IPS-11a (cell line): ENCODE results near the gene CPXM1.
"Not testable (repeated sequence)": the region's sequence is repeated elsewhere in the genome, so short reads cannot be mapped to it uniquely, and the experiment has no call there.

Source experiments
- H3K4me3 ChIP-seq: one replicate; pipeline ENCODE4 v1.5.1; 2013; ENCODE audit warnings: low read depth, low read length, control low read depth

Gene CPXM1

DNA sequence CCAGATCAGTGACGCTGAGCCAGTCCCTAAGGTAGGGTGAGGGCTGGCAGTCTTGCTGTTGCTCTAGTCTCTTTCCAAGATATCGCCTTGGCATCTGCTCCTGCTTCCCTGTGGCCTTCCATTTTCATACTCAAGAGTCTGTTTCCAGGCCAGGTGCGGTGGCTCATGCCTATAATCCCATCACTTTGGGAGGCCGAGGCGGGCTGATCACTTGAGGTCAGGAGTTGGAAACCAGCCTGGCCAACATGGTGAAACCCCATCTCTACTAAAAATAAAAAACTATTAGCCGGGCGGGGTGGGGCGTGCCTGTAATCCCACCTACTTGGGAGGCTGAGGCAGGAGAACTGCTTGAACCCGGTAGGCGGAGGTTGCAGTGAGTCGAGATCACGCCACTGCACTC, 30.3 kb downstream of the CPXM1 start:
- H3K4me3 ChIP-seq, result not testable (repeated sequence)

DNA sequence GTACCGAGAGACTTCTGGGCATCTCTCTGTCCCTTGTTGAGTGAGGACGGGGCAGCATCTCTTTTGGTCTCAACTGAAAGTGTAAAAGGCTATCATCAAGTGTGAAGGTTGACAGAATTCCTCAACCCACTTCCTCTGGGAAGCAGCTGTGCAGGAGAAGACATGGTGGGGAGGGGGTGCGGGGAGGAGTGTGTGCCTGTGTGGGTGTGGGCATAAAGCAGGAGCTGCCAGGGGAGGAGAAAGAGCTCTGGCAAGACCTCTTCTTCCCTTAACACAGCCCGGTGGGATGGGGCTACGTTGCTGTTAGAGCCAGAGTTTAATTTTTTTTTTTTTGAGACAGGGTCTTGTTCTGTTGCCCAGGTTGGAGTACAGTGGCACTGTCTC, 31.8 kb downstream of the CPXM1 start:
- no peak overlapping the region for H3K4me3 ChIP-seq

DNA sequence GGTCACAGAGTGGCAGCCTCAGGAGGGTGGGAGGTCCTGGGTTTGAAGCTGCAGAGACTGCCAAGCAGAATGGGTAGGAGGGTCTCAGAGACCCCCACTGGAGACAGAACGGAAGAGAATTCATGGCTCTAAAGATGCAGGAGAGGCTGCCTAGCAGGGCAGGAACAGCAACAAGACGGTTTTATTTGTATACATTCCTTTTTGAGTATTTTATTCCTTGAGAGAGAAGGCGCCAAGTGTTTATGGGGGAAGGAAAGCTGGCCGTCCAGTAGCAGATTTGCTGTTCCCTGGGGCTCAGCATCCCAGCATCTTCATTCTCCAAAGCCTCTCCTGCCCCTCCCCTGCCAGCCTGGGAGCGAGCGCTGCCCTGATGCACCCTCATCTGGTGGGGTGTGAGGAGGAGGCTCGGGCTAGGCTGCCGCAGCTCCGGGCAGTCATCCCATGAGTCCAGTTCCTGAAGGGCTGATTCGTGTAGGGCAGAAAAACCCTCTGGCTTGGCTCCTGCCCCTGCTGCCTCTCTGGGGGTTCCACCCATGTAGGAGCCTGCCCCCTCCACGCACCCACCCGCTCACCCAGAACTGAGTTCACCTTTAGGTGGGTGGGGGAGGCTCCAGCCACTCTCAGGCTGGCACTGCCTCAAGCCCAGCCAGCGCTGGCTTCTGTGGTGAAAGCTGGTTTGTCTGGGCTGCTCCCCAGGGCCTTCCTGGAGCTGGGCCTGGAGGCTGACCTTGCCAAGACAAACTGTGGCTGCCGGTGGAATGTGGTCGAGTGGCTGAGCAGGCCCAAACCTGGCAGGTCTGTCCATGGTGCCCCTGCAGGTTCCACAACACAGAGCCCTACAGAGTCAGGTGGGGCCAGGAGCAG, 32.4 kb downstream of the CPXM1 start:
- H3K4me3 ChIP-seq, result no peak overlapping the region

DNA sequence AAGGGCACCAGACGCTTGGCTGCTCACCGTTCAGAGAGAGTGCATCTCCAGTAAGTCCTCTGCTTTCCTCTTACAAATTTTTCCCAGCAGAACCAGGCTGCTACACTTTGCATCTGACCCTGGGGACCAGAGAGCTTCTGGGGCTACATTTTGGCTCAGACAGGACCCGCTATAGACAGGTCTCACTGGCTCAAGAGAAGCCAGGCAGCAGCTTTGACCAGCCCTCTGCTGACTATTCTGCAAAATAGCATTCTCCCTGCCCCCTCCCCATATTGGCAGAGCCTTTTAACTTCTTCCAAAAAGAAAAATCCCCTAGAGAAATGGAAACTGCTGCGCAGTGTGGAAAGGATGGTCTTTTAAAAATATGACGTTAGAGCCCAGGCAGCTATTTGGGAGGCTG, 37.2 kb downstream of the CPXM1 start:
- H3K4me3 ChIP-seq, result no peak overlapping the region

DNA sequence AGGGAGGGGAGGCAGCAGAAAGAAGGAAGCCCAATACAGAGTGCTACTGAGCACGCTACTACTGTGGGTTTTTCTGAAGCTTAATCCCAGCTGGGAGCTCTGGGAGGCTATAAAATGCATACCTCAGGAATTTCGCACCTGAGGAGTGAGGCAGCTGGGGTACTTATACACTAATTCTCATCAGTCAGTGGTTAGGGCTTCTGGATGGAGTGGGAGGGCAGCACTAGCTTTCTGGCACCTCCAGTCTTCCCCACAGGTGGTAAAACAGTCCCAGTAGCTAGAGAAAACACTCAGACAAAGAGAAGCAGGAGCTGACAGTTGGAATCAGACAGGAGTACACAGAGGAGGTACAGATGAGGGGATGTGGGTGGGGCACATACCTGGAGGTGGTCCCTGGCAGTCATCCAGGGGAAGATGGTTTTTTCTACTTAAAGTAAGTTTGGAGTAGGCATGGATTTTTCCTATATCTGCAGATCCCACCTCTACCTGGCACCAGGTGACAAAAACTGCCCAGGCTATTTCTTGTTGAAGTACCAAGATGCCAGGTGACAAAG, 37.8 kb downstream of the CPXM1 start:
- H3K4me3 ChIP-seq, result no peak overlapping the region

DNA sequence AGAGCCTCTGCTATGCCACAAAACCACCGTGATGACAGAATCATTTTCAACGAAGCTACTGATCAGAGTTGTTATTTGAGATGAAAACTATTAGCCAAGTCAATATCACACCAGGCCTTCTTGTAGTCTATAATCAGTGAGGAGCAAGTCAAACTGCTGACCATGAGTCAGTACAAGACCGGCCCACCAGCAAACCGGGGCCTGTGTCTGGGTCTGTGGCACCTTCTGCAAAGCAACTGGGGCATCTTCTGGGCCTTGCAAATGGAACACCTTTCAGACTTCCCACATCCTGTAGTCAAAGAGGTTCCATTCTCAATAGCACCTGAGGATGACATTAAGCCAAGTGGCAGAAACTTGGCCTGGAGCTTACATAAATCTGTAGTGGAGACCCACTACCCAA, 38.5 kb downstream of the CPXM1 start:
- no peak overlapping the region for H3K4me3 ChIP-seq

DNA sequence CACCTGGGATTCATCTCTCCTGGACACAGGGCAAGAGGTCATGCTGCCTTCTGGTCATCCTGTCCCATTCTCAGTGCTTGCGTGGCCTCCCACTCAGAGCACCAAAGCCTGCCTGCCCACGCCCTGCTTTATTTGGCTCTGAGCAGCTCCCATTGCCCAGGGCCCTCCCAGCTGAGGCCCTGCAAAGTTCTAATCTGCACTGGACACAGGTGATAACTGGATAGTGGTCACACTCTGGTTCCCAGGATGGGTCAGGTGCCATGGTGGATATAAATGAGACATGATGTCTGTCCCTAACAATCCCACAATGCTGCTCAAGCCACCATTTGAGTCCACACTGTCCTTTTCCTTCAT, 39.5 kb downstream of the CPXM1 start:
- H3K4me3 ChIP-seq, result no peak overlapping the region

DNA sequence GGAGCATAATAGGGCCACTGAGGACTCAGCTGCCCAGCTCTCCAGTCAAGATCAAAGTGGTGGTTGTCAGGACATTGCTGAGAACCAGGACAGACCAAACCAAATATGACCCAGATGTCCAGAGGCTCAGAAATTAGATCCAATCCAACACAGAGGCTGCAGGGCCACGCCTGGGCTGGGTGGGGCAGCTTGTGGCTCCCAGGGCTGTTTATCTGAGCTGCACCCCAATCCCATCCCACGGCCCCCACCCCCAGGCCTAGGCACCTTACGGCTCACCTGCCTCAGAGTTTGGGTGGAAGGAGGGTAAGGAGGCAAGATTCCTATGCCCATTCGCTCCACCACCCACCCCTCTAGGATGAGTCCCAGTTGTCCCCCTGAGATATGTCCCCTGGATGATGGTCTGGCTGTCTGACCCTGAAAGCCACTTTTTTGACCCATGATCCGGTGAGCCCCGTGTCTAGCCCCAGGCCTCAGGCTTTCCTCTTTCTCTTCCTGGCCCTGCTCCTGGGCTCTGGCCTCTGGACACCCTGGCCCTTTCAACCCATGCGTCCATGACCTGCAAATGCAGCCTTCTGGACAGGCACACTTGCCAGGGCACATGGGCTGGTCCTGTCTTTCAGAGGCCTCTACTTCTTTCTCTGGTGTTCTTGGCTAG, 40.0 kb downstream of the CPXM1 start:
- H3K4me3 ChIP-seq, result no peak overlapping the region

DNA sequence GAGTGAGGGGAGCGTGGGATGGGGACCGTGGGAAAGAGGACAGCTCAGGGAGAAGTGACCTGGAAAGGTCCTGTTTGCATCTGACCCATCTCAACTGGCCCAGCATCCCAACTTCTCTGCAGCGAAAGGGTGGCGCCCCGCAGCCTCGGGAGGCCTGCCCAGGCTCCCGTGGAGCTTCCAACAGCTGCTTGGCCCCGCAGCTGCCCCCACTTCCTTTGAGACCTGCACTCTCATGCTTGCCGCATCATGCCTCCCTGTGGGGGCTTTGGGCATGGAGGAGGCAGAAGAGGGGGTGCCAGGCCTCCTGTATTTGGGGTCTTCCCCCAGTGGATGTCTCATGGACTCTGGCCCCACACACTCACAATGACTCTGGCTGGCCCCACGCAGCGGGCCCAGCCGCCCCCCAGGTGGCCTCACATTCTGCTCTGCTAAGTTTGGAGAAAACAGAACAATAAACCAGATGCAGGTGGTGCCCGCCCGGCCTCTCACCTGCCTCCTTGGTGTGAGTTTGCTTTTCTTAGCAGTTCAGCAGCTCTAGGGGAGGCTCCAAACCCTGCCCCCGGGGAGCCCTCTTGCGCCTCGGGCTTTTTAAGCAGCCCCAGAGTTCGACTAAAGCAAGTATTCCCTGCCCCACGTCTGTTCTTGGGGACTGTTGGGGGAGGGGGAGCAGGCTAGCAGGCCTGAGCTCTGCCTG, 40.7 kb downstream of the CPXM1 start:
- H3K4me3 ChIP-seq, result no peak overlapping the region

DNA sequence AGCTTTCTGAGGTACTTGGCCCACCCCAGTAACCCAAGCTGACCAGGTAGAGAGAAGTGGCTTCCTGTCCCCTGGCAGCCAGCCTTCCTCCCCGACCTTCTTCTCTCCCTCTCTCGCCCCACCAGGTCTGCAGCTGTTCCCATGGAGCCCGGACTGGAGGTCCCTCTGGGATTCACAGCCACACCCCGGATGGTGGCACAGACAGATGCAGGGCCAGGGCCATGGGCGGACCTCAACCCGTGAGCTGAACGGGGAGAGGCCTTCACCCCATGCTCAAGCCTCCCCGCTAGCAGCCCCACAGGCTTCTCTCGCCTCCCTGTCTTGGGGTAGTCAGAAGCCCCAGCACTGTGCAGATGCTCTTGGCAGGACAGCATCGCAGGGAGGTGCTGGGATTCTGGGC, 41.3 kb downstream of the CPXM1 start:
- no peak overlapping the region for H3K4me3 ChIP-seq

DNA sequence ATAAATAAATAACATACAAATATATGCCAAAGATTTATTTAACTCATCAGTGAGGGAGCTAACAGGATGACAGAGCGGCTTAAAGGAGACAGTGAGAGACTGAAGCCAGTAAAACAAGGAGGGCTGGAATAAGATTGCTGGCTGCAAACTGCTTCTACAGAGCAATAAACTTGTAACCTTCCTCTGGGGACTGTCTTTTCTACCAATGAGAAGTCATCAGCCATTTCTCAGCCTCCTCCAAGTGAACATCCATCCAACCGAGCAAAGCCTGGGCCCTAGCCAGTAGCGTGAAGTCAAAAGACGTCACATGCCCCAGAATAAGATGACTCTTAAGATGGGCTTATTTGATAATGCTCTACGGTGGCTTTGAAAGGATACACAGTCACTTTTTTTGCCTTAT, 42.5 kb downstream of the CPXM1 start:
- no peak overlapping the region for H3K4me3 ChIP-seq

DNA sequence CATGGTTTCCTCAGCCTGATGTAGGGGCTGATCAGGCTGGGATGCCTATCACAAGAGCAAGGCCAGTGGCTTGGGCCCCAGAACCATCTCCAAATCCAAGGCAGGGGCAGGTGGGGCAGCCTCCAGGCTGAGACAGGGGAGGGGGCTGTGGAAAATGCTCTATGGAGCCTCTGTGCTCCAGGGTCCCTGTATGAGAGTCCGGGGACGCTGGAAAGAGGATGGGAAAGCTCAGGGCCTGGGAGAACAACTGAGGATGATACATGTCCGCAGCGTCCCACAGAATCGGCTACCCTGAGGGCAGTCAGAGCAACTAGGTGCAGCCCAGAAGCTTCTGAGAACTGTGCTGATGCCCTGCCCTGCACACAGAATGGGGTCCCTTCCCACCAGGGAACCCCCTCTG, 43.4 kb downstream of the CPXM1 start:
- no peak overlapping the region for H3K4me3 ChIP-seq

DNA sequence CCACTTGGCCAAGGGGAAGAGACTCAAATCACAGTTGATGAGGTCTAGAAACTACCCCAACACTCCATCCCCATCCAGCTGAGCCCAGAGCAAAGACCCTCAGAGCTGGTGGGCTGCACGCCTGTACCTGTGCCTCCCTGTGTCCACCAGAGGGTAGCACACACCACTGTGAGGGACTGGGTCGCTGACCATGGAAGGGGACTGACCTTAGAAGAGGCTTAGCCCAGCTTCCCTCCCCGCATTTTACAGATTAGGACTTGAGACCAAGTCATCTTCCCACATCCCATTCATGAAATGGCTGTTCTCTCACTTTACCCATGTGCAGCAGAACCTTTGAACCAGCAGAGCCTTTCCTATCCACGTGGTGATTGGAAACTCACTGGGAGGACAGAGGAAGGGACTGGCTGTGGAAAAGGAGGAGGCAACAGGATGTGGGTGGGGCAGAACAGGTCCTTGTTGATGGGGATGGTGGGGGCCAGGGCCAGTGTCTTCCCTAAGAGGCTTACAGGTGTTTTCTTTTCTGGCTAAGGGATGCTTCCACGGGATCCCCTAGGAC, 44.3 kb downstream of the CPXM1 start:
- no peak overlapping the region for H3K4me3 ChIP-seq

DNA sequence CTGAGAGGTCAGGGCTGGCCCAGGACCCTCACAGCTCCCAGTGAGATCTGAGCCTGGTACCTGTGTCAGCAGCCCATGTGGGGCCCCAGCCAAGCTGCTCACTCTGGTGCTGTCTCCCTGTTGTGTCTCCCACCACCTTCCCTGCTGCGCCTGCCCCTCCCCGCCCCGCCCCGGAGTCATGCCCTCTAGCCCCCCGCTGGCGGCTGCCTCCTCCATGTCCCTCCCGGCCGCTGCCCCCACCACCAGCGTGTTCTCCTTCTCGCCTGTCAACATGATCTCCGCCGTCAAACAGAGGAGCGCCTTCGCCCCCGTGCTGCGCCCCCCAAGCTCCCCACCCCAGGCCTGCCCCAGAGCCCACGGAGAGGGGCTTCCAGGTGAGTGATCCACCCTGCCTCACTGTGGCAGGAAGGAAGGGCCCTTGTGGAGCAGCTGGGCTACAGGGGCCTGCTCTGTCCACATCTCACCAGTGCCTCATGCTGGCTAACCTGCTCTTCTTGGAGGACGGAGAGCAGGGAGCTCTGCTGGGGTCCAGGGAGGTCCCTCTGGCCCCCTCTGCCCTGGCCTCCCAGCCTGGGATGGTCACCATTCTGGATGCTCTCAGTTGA, 44.9 kb downstream of the CPXM1 start:
- H3K4me3 ChIP-seq, result no peak overlapping the region

DNA sequence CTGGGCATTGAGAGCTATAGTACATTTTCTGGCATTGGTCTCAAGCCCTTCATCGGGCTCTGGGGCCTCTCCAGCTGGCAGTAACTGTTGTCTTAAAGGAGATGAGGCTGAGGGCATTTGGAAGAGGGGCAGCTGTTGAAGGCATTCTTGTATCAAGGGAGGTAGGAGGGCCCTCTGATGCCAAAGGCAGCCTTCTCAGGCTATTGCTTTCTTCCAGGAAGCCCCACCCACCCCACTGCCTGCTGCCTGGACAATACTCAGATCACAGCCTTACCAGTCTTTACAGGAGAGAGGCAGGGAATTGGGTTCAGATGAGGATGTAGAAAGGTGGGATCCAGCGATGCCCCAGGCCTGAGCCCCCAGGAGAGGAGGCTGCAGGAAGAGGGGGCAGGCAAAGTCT, 46.0 kb downstream of the CPXM1 start:
- H3K4me3 ChIP-seq, result no peak overlapping the region

DNA sequence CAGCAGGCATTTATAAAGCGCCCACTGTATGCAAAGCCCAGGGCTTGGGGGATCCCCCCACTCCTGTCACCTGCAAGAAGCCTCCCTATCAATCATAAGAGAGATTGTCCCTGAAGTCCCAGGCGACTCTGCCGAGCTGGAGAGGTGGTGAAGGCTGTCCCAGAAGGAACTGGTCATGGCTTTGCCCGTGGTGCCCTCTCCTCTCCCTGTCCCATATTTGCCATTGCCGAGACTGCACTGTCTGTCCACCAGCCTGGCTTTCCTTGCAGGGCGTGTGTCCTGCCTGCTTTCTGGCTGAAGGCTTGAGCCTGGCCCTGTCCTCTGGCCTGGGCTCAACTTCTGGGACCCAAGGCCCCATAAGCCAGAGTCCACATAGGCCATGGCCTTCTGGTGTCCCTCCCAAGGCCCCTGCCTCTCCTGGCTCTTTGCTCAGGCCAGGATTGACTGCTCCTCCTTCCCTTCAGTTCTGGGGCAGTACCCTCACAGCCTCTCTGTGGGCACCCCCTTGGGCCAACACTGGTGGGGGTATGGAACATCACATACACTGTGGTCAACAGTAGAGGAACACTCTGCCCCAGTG, 46.9 kb downstream of the CPXM1 start:
- H3K4me3 ChIP-seq, result no peak overlapping the region

DNA sequence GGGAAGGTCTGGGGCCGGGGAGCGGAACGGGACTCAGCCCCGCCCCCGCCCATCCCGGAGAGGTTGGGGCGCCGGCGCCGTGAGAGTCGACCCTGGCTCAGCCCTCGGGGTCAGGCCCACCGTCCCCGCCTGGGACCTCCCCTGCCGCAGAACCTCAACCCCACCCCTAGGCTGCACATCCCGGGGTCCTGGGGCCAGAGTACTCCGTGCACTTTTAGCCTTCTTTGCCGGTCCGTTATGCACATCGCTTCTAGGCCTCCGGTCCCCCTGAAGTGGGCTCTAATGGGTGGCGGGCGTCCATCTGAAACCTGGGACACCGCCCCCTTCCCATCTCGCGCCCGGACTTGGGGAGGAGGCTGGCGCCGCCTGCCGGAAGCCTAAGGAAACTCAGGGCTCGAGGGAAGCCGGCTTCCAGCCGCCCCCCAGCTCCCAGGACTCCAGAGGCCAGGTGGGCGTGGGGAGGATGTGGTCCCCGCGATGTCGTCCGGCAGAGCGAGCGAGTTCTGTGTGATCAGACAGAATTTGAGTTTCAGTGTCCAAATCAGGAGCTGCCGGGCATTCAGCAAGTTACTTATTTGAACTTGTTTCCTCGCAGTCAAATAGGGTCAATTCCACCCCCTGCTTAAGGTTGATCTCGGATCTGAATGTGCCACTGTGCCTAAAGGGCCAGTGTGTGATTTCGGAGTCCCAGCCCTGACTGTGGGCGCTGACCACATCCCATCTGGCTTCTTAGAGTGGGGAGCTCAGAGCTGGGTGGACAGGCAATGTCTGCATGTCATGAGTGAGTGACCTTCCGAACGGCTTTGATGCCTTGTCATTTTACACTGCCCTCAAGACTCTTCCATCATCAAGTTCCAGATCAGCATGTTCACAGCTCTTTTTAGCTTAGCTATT, 47.6 kb downstream of the CPXM1 start:
- peak overlapping the region; percentile 41 for H3K4me3 ChIP-seq

DNA sequence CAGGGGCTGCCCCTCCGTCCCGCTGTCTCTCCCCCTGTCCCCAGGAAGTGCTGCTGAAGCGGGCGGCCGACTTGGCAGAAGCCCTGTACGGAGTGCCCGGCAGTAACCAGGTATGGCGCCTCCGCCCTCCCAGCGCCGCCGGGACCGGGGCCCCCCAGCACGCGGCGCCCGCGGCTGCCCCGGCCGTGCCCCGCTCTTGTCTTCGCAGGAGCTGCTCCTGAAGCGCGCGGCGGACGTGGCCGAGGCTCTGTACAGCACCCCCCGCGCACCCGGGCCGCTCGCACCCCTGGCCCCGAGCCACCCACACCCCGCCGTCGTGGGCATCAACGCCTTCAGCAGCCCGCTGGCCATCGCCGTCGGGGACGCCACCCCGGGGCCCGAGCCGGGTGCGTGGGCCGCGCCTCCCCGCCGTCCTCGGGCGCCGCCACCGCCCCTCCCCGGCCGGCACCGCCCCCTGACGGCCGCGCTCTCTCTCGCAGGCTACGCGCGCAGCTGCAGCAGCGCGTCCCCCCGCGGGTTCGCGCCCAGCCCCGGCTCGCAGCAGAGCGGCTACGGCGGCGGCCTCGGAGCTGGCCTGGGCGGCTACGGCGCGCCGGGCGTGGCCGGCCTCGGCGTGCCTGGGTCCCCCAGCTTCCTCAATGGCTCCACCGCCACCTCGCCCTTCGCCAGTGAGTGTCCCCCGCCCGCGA, 48.4 kb downstream of the CPXM1 start:
- H3K4me3 ChIP-seq, result peak overlapping the region; percentile 41

DNA sequence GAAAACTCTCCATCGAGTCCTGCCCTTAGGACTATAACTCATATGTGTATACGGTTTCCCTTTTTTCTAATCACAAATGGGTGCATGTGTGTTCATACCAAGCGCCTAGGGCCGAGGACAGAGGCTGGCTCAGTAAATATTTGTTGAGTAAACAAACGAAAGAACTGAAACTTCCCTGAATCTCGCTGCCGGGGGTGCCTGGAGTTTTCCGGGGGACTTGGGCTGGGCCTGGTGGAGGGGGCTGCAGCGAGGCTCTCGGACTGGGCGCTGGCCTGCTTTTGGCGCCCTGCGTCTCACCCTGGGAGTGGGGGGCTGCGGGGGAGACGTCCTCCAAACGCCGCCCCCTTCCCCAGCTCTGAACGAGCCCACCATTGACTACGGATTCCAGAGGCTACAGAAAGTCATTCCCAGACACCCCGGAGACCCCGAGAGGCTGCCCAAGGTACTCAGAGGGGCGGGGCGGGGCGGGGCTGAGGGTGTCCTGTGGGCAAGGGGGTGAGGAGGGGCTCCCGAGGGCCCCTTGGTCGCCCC, 49.0 kb downstream of the CPXM1 start:
- H3K4me3 ChIP-seq, result no peak overlapping the region
